ENCODE results near the gene TNK2.

The TNK2 gene

GRCh38 chr3:195870442-195870841, 37.9 kb downstream of the TNK2 start:
- peaks cover 0 to 64% of the 10 kb centered on the region in 2 experiments; a peak in 2 of 3 replicates for H3K36me3 ChIP-seq (ENCODE audit: control insufficient read depth in 2 of 2, insufficient read depth in 1 of 2, low read length in 2 of 2)
- TF ChIP-seq KLF16 (tag by site-specific recombination; IDR thresholded peaks at IDR 0.05) (no peak), ZNF623 (tag by site-specific recombination; IDR thresholded peaks at IDR 0.05) (no peak), ZBTB6 (tag by site-specific recombination; IDR thresholded peaks at IDR 0.05) (no peak), ZNF274 (IDR thresholded peaks at IDR 0.05; ENCODE audit: low read length) (no peak), ZNF274 (tag by site-specific recombination; IDR thresholded peaks at IDR 0.05; ENCODE audit: borderline replicate concordance) (no peak), ZBTB26 (tag by site-specific recombination; optimal IDR thresholded peaks at IDR 0.05) (no peak), KLF7 (tag by site-specific recombination; IDR thresholded peaks at IDR 0.05; ENCODE audit: borderline replicate concordance) (no peak)
- no peaks in the 10 kb centered on the region for H3K4me1 ChIP-seq (ENCODE audit: control insufficient read depth, insufficient read depth, low read length)
- no peaks in the 10 kb centered on the region for H3K9me3 ChIP-seq (ENCODE audit: control insufficient read depth, insufficient read depth, low read depth, low read length)
- H3K4me3 ChIP-seq (ENCODE audit: low read depth, low read length) = no peak overlapping the region
- CTCF ChIA-PET = interaction anchor here (1.8 kb wide), 1 partner anchor 44 kb away, joined by 4 read pairs; no protein-coding TSS in a partner anchor
- POLR2A ChIA-PET = no interaction called here
- no peak overlapping the region for H3K27ac ChIP-seq (ENCODE audit: extremely low read depth, low read depth, low read length)

- peaks cover 0 to 67% of the 10 kb centered on the region in 2 experiments; a peak in 2 of 3 replicates for H3K36me3 ChIP-seq (ENCODE audit: control insufficient read depth in 2 of 2, insufficient read depth in 1 of 2, low read length in 2 of 2)
- H3K4me3 ChIP-seq (ENCODE audit: low read depth, low read length) = no peak overlapping the region
- no peaks in the 10 kb centered on the region for H3K4me1 ChIP-seq (ENCODE audit: control insufficient read depth, insufficient read depth, low read length)
- no peaks in the 10 kb centered on the region for H3K9me3 ChIP-seq (ENCODE audit: control insufficient read depth, insufficient read depth, low read depth, low read length)
- POLR2A ChIA-PET = no interaction called here
- CTCF ChIA-PET = interaction anchor here (0.5 kb wide), 1 partner anchor 17 kb away, joined by 3 read pairs; no protein-coding TSS in a partner anchor
- TF ChIP-seq ZFHX2 (tag by site-specific recombination; conservative IDR thresholded peaks at IDR 0.05) (peak; percentile 70), ZNF658 (tag by site-specific recombination; IDR thresholded peaks at IDR 0.05) (no peak), ZBTB6 (tag by site-specific recombination; IDR thresholded peaks at IDR 0.05) (peak; percentile 11; the same call in 1 of the 2 replicates), ZNF600 (tag by site-specific recombination; IDR thresholded peaks at IDR 0.05) (peak; percentile 21; the same call in 1 of the 2 replicates), KLF17 (tag by site-specific recombination; IDR thresholded peaks at IDR 0.05) (no peak), EGR2 (tag by site-specific recombination; IDR thresholded peaks at IDR 0.05; ENCODE audit: low read depth) (peak; percentile 77)
- no peak overlapping the region for H3K27ac ChIP-seq (ENCODE audit: extremely low read depth, low read depth, low read length)
These were observed 38.8 kb downstream of the TNK2 start for GRCh38 chr3:195869413-195870001.

GRCh38 chr3:195868866-195869412, 39.4 kb downstream of the TNK2 start:
- POLR2A ChIA-PET = no interaction called here

More at GRCh38 chr3:195868866-195869412, 39.4 kb downstream of the TNK2 start:
- CTCF ChIA-PET = no interaction called here
- Histone ChIP-seq H3K36me3 (ENCODE audit: control insufficient read depth in 2 of 2, insufficient read depth in 1 of 2, low read length in 2 of 2) (peaks cover 0 to 71% of the 10 kb centered on the region in 2 experiments; a peak in 2 of 3 replicates), H3K27ac (ENCODE audit: extremely low read depth, low read depth, low read length) (no peak overlapping the region), H3K4me1 (ENCODE audit: control insufficient read depth, insufficient read depth, low read length) (no peaks in the 10 kb centered on the region), H3K4me3 (ENCODE audit: low read depth, low read length) (no peak overlapping the region), H3K9me3 (ENCODE audit: control insufficient read depth, insufficient read depth, low read depth, low read length) (no peaks in the 10 kb centered on the region)
- TF ChIP-seq ZNF626 (tag by site-specific recombination; IDR thresholded peaks at IDR 0.05) (no peak), ATF2 (tag by site-specific recombination; IDR thresholded peaks at IDR 0.05; ENCODE audit: low read depth) (no peak), GLIS1 (tag by site-specific recombination; IDR thresholded peaks at IDR 0.05) (peak; percentile 57)

Data from HEK293 (cell line).